Left renal cortex interstitium (tissue), 4 donors: Measurements from ENCODE around the gene MYO18B. TPM values are rescaled to one million over a fixed set of nuclear protein-coding genes. Genes with fewer than 3 reads are reported as not detected.
"Not testable (repeated sequence)": the region's sequence is repeated elsewhere in the genome, so short reads cannot be mapped to it uniquely, and the experiment has no call there.

ENCODE experiments used
- DNase-seq, 4 donors: peaks; one replicate each; pipeline ENCODE4 v3.0.0-alpha.2; 2013; ENCODE audit warnings: low read depth in 4 of 4, low spot score in 2 of 4, missing footprints in 1 of 4
- polyA plus RNA-seq, 4 donors: library from polyadenylated mRNA; unstranded; fragments of 120-200 nt; gene quantifications; one replicate each; pipeline ENCODE4 v1.2.1, GENCODE V29; 2013; ENCODE audit not compliant: insufficient read length in 4 of 4

The MYO18B gene
- polyA plus RNA-seq, 4 donors = 0.03 to 0.25 (median 0.08) TPM

DNA sequence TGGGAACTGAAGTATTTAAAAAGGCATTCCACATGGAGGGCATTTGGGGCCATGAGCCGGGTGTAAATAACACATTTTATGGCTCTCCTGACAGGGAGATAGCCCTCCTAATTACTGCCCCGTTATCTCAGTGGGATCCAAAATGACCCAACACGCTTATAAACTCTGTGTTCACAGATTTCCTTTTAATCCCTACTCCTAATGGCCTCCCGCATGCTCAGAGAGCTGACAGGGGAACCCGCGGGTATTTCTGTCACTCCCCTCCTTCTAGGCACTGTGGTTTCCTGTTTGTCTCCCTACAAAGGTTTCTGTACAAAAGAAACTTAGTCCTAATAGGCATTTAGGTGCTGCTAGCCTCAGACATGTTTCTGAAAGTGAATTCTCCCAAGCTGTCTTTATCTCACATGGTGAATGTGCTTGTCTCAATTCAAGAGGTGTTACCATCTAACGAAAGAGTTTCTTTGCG, 224.5 kb downstream of the MYO18B start:
- no peak for DNase-seq

DNA sequence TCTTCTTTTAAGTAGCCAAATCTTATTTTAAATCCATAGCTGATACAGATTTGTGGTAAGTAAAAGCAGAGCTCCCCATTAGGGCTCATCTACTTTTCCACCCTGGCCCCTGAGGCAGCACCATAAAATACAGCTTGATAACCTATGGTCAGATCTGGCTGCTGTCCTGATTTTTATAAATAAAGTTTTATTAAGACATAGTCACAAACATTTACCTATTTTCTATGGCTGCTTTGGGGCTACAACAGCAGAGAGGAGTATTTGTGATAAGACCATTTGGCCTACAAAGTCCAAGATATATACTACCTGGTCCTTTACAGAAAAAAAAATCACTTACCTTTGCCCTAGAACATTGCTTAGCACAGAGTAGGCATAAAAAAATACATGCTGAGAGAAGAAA, 227.3 kb downstream of the MYO18B start:
- no peak for DNase-seq

DNA sequence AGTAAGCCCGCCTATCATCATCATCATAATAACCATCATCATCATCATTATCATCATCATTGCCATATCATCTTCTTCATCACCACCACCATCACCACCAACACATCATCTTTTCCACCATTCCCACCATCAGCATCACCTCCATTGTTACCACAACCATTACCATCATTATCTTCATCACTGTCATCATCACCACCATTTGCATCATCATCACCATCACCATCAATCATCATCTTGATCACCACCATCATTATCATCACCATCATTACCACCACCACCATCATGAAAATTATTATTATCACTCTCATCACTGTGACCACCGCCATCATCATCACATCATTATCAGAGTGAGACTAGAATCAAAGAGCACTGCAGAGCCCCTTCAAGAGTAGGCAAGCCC, 227.9 kb downstream of the MYO18B start:
- no peak for DNase-seq

DNA sequence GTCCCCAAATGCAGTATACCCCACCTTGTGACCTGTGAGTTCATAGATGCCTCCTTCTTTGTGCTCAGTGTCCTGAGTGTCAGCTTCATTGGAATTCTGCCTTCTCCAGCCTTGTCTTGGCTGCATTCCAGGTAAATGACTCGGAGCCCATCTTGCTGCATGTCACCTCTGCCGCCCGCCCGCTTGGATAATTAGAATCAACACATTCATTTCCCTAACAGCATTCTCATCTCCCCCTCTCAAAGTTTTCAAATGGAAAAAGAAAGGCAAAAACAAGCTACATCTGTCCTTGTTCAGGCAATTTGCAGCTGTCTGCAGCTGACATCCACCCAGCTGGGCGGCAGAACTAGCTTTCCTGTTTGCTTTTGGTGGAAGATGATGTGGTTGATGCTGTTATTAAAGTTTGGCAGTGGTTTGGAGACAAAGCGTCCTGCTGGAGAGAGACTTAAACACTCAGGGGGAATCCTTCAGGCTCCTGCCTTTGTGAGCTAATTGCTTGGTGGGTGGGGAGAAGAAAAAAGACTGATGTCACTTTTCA, 228.5 kb downstream of the MYO18B start:
- no peak for DNase-seq

DNA sequence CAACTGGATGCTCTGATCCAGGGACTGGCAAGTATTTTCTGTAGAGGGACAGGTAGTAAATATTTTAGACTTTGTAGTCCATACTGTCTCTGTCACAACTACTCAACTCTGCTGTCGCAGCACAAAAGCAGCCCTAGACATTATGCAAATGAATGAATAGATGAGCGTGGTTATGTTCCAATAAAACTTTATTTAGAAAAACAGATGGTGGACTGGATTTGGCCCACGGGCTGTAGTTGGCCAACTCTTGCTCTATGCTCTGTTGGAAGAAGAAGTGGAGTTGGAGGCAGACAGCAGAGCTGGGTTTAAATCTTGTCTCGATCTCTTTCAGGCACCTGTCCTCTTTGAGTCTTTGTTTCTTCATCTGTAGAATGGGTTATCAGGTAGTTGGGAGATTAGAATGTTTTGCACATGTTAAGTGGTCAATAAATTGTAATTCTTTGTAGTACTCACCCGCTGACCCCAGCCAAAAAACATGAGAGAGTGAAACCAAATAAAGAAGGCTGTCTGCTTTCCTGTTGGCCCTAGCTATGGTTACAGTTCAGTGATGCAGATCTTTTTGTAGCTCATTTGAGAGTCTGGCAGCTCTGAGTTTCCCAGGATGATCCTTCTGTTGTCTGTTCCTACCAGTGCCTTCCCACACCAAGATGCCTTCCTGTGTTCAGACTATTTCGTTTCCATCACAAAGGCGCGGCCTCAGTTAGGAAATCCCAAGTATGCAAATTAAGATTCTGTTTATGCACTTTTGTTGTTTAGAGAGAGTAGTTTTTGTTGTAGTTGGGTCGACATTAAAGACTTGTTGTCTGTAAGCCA, 229.2 kb downstream of the MYO18B start:
- no peak for DNase-seq

DNA sequence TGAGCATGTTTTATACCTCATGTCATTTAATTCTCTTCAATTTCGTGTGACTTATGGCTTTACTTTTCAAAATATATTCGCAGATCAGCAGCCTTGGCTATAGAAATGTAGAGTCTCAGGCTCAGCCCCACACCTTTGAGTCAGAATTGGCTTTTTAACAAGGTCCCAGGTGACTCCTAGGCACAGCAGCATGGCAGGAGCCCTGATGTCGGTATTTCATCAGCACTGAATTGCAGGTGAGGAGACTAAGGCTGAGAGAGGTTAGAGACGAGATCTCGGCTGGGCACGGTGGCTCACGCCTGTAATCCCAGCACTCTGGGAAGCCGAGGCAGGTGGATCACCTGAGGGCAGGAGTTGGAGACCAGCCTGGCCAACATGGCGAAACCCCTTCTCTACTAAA, 230.4 kb downstream of the MYO18B start:
- DNase-seq = no peak

DNA sequence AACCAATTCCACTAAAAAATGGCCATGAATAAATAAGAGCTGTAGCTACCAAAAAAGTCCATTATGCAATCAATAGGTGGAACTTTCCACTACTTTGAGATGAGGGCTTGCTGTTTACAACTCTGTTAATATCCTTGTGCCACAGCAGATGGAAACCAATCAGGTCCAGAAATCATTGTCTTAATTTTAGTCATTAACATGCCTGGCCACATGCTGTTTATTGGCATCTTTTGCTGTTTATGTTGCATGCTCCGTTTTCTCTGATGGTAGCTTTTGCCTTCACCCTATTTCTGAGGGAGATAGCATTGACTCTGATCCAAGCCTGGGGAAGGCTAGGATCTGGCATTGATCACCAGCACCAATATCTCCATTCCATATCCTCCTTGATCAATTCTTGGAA, 234.4 kb downstream of the MYO18B start:
- no peak for DNase-seq

DNA sequence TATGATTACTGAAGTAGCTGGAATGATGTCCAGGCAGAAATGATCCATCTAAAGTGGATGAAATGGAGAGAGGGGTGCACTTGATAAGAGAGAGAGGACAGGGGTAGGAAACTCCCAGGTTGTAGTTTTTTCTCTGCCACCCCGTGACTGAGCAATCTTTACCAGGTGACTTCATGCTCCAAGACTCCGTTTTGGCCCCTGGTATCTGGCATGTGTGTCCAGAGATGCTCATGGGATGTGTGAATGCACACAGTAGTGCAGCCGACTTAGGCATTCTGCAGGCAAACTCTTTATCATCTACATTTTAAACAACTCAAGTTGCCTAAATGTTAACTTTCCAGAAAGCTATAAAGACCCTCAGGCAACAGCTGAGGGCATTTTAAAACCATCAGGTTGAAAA, 238.0 kb downstream of the MYO18B start:
- no peak for DNase-seq

DNA sequence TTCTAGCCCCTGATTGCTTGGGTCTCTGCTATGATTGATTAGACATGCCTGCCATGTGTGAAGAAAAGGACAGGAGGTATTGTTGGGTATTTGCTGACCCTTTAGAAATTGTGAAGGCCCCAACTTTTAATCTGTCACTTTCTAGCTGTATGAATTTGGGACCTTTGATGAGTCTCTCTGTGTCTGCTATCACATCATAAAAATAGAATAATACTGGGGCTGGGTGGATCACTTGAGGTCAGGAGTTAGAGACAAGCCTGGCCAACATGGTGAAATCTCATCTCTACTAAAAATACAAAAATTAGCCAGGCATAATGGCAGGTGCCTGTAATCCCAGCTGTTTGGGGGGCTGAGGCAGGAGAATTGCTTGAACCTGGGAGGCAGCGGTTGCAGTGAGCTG, 242.9 kb downstream of the MYO18B start:
- not testable (repeated sequence) for DNase-seq

DNA sequence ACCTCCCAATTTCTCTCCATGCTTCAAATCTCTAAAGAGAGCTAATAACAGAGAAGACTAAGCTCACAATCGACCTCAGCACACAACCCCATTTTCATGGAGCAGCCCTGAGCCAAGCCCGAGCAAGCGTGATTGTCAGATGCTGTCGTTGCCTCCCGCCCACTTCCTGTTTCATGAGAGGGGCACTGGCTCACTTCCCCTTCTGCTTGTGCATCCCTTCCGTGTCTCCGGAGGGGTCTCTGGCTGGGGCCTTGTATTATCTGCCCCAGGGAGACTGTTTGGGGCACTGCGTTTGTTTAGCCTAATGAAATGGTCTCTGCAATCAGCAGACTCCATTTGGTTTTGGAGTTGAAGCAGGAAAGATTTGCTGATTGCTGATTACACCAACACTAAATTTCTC, 246.0 kb downstream of the MYO18B start:
- DNase-seq = no peak

DNA sequence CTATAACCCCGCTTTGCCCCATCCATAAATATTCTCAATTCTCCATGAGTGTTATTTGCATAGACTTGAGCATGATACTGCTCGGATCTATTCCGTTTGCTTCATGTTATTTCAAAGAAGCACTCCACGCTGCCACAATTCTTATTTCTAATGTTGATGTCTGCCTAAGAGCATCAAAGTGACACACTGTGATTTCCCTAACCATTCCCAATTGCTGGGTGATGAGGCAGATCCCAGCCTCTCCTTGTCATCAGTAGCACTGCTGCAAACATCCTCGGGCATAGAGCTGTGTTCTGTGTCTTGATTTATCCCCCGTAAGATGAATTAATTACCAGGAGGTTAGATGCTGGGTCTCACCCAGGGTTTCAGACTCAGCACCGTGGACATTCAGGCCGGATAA, 249.0 kb downstream of the MYO18B start:
- DNase-seq = no peak

DNA sequence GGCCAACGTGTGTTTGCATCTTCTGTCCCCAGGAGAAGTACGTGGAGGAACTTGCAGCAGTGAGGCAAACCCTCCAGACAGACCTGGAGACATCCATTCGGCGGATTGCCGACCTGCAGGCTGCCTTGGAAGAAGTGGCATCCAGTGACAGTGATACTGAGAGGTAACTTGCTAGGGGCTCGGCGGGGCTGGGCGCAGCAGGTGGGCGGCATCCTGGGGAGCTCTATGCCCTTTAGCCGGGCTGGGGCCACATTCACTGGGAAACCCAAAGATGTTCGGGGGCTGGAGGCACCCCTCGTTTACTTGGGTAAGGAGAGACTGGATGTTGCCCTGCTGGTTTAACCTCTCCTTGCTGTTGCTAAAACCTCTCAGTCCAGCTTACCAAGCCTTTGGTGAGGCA, 250.3 kb downstream of the MYO18B start:
- no peak for DNase-seq

DNA sequence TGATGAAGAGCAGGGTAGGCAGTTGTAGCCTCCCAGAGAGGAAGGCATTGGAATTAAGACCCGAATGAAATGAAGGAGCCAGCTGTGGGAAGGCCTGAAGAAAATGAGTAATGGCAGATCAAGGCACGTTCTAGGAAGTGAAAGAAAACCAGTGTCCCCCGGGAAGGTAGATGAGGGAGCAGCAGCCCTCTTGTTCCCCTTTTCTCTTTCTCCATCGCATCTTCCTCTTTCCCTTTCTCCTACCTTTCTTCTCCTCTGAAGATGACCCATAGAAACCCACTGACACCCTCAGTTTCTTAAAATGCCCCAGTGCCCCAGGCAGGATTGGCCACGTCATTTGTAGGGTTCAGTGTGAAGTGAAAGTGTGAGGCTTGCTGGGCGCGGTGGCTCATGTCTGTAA, 254.7 kb downstream of the MYO18B start:
- DNase-seq = no peak

DNA sequence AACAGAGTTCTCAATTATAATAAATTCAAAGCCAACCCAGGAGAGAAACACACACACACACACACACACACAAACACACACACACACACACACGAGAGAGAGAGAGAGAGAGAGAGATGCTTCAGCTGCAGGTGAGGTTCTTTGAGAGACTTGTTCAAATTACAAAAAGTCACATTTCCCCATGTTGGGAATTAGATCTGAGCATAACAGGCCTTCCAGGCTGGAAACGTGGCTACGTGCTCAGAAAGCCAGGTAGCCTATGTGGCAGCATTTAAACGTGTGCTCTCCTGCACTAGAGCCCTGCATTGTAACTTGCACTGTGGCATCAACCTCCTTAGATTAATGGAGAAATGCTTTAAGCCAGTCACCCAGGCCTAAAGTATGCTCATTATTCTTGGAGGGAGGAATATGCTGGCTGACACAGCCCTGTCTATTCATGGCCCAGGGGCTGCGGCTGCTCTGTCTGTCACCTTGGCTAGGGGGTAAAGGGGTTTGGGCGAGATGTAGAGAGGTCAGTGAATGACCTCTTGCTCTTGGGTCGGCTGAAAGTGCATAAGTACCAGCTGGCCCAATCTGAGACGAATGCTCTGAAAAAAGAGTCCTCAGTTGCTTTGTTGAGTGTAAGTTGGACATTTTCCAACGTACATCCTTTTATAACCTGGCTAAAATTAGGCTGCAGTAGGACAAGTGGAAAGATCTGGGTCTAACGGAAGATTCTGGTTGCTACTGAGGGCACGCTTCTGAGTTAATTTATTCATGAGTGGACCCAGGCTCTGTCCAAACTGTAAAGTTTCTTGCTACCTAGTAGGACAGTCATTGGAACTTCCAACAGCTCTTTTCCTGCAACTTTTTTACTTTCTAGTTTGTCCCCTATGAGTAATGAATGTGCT, 256.1 kb downstream of the MYO18B start:
- no peak for DNase-seq

DNA sequence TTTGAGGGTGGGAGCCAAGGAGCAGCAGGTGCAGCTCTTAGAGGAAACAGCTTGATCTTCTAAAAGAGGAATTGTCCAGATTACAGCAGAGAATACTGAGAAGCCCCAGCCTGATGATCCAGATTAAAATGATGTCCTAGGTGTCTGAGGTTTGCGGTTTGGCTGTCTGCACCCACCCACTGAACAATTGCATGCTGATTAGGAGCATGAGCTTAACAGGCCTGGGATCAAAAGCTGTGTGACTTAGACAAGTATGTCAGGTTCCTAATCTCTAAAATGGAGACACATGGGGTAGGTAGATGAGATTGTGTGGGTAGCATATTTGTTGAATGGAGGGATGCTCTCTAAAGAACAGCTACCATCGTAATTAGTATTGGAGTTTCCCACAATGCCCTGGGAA, 260.5 kb downstream of the MYO18B start:
- DNase-seq = no peak

DNA sequence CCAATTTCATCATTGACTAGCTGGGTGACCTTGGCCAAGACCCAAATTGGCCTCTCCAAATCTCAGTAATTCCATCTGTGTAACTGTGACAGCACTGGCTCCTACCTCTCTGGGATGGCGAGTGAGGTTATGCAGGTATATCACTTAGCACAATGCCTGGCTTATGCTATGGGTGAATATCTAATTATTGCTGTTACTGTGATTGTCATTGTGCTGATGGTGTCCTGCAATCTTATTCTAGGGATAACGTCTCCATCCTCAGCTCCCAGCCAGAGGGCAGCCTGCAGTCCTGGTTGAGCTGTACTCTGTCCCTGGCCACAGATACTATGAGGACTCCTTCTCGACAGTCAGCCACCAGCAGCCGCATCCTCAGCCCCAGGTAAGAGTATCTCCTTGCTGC, 262.5 kb downstream of the MYO18B start:
- no peak for DNase-seq

DNA sequence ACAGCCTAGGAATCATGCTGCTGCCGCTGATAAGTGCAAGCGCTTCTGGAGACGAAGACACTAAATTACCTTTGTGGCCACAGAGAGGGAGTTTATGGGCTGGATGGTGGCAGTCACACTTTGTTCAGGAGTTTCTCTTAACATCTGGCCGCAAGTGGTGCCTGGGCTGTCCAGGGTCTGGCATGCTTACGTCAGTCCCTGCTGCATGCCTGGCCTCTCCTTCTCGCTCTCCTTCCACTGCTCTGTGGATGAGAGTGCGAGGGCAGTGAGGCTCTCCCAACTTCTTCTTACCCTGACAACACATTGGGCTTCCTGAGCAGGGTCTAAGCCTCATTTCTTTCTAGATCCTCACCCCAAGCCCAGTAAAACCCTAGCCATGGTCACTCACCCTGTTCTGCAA, 266.6 kb downstream of the MYO18B start:
- DNase-seq = no peak

DNA sequence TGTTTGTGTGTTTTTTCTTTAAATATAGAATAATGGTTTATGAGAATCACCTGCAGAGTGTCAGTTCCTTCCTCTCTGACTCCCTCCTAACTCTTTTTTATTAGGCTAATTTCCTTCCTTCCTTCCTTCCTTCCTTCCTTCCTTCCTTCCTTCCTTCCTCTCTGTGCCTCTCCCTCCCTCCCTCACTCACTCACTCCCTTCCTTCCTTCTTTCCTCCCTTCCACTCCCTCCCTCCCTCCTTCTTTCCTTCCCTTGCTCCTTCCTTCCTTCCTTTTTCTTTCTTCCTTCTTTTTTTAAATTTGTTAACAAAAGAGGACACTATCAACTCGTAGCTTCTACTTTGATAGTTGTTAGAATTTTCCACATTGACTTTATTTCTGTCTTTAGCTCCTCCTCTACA, 274.9 kb downstream of the MYO18B start:
- DNase-seq = no peak

DNA sequence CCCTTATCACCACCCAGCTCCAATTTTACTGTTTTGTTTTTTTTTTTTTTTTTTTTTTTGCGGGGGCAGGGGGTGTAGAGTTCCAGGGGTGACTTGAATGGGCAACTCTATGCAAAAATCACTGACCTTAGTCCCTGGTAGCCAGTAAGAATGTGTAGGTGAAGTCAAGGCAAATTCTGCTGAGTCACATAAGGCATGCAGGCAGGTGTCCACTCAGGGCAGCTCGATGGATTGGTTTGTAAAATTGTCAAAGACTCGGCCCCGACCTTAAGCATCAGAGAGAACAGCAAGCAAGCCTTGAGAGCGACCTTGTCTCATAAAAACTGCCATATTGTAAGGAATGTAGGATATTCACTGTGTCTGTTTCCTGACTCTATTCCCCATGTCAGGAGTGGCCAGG, 275.9 kb downstream of the MYO18B start:
- no peak for DNase-seq

DNA sequence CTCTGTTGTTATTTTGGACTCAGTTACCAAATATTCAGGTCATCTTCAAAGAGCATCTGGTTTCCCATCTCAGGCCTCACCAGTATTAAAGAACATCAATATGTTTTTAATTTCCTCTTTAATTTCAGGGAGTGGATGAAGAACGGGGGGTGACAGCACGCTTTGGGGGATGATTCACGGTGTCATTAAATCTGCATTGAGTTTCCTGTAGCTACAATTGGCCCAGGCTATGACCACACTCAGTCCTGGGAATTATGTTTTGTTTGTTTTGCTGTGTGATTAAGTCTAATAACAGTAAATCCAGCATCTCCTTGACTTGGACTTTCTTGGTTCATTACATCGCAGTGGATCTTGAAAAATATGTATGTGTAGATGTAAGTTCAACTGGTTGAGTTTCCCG, 277.6 kb downstream of the MYO18B start:
- no peak for DNase-seq

DNA sequence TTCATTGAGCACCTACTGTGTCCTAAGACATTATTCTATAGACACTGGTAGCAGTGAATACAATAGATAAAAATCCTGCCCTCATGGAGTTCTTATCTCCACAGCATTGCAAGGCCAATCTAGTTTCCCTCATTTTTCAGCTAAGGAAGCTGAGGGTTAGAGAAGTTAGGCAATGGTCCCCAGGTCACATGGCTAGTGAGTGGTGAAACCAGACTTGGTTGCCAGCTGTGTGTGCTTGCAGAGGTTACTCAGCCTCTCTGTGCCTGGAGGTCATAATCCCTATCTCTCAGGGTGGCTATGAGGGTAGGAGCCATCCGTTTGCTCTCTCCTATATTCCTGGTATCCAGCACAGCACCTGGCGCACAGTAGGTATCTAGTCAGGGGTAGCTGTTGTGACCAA, 279.5 kb downstream of the MYO18B start:
- no peak for DNase-seq
